Neuronal stem cell (in vitro differentiated cells): ENCODE data around the gene SOAT2.
A peak's percentile ranks its signal among the peaks of the same experiment; 100 is the strongest.

Experiments used
- DNase-seq: peaks from one replicate; pipeline ENCODE4 v3.0.0-alpha.2; 2013; ENCODE audit warnings: low spot score
- H2AFZ ChIP-seq: one replicate; pipeline ENCODE4 v1.6.1; 2013; ENCODE audit warnings: mild to moderate bottlenecking, low read length, inconsistent platforms
- H2AK5ac ChIP-seq: 2 replicates; pipeline ENCODE4 v1.6.1; 2013; ENCODE audit warnings: low read depth, mild to moderate bottlenecking, inconsistent platforms, low read length, moderate library complexity, mixed read lengths
- H2BK120ac ChIP-seq: 2 replicates; pipeline ENCODE4 v1.6.1; 2013; ENCODE audit warnings: low read depth, mild to moderate bottlenecking, inconsistent platforms, low read length, moderate library complexity, mixed read lengths
- H2BK12ac ChIP-seq: one replicate; pipeline ENCODE4 v1.6.1; 2013; ENCODE audit warnings: low read length, inconsistent platforms
- H2BK15ac ChIP-seq: 2 replicates; pipeline ENCODE4 v1.6.1; 2013; ENCODE audit warnings: mild to moderate bottlenecking, low read length, inconsistent platforms, mixed read lengths
- H2BK5ac ChIP-seq: one replicate; pipeline ENCODE4 v1.6.1; 2013; ENCODE audit warnings: inconsistent platforms, mild to moderate bottlenecking, low read length, moderate library complexity
- H3K14ac ChIP-seq: one replicate; pipeline ENCODE4 v1.6.1; 2013; ENCODE audit warnings: low read length, inconsistent platforms
- H3K18ac ChIP-seq: 2 replicates; pipeline ENCODE4 v1.6.1; 2013; ENCODE audit warnings: low read length, inconsistent platforms
- H3K23ac ChIP-seq: 2 replicates; pipeline ENCODE4 v1.6.1; 2013; ENCODE audit warnings: low read depth, mild to moderate bottlenecking, mixed read lengths, low read length, inconsistent platforms; ENCODE audit not compliant: poor library complexity
- H3K27ac ChIP-seq: replicated peaks from 3 replicates; pipeline ENCODE4 v1.5.1; 2013; ENCODE audit warnings: low read length, inconsistent platforms
- H3K27me3 ChIP-seq, 3 experiments: 2 replicates each; pipeline ENCODE4 v1.6.1; 2013; ENCODE audit warnings: low read length in 3 of 3, mild to moderate bottlenecking in 2 of 3, inconsistent platforms in 1 of 3, low read depth in 1 of 3, mixed read lengths in 1 of 3, moderate library complexity in 1 of 3; ENCODE audit not compliant: control insufficient read depth in 3 of 3, insufficient read depth in 3 of 3
- H3K36me3 ChIP-seq, 2 donors: replicated peaks in 1 of 2; 2 replicates each; pipeline ENCODE4 v1.6.1; 2013; ENCODE audit warnings: low read length in 2 of 2; ENCODE audit not compliant: control insufficient read depth in 2 of 2, insufficient read depth in 2 of 2
- H3K4ac ChIP-seq: 2 replicates; pipeline ENCODE4 v1.6.1; 2013; ENCODE audit warnings: inconsistent platforms, mild to moderate bottlenecking, low read length, moderate library complexity
- H3K4me1 ChIP-seq, 2 donors: 1 replicate in 1 of 2; 2 replicates in 1 of 2; pipeline ENCODE4 v1.6.1; 2013; ENCODE audit warnings: low read length in 2 of 2, low read depth in 1 of 2; ENCODE audit not compliant: control insufficient read depth in 2 of 2, insufficient read depth in 1 of 2
- H3K4me2 ChIP-seq: one replicate; pipeline ENCODE4 v1.6.1; 2013; ENCODE audit warnings: mild to moderate bottlenecking, low read length, inconsistent platforms; ENCODE audit not compliant: insufficient read depth, poor library complexity, severe bottlenecking
- H3K4me3 ChIP-seq, 2 donors: 2 replicates each; pipeline ENCODE4 v1.5.1; 2013; ENCODE audit warnings: low read length in 2 of 2, mild to moderate bottlenecking in 2 of 2, inconsistent platforms in 1 of 2, moderate library complexity in 1 of 2
- H3K79me1 ChIP-seq: one replicate; pipeline ENCODE4 v1.6.1; 2013; ENCODE audit warnings: low read depth, mild to moderate bottlenecking, inconsistent platforms, low read length, moderate library complexity
- H3K9ac ChIP-seq: one replicate; pipeline ENCODE4 v1.6.1; 2013; ENCODE audit warnings: mild to moderate bottlenecking, low read depth, low read length, inconsistent platforms; ENCODE audit not compliant: poor library complexity
- H3K9me3 ChIP-seq, 2 donors: replicated peaks in 1 of 2; 2 replicates each; pipeline versions ENCODE3 to v1.6.1; 2013; ENCODE audit warnings: low read length in 2 of 2, mild to moderate bottlenecking in 2 of 2, inconsistent platforms in 1 of 2, low read depth in 1 of 2, mixed read lengths in 1 of 2, moderate library complexity in 1 of 2; ENCODE audit not compliant: control insufficient read depth in 2 of 2, insufficient read depth in 1 of 2
- H4K8ac ChIP-seq: one replicate; pipeline ENCODE4 v1.6.1; 2013; ENCODE audit warnings: low read depth, mild to moderate bottlenecking, inconsistent platforms, low read length, moderate library complexity
- H4K91ac ChIP-seq: one replicate; pipeline ENCODE4 v1.6.1; 2013; ENCODE audit warnings: low read length, low read depth, mild to moderate bottlenecking, inconsistent platforms; ENCODE audit not compliant: poor library complexity
- WGBS, 2 donors: extraction: QIAGEN DNeasy Blood & Tissue Kit; methylation state at CpG; one replicate each; pipeline ENCODE4 v1.1.7; 2013; ENCODE audit warnings: missing lambda C conversion rate in 2 of 2, mixed read lengths in 1 of 2; ENCODE audit not compliant: insufficient read length in 2 of 2, insufficient replicate concordance in 1 of 2; ENCODE audit errors: extremely low coverage in 2 of 2; 5-methylcytosine and 5-hydroxymethylcytosine counted together

The SOAT2 gene

DNA sequence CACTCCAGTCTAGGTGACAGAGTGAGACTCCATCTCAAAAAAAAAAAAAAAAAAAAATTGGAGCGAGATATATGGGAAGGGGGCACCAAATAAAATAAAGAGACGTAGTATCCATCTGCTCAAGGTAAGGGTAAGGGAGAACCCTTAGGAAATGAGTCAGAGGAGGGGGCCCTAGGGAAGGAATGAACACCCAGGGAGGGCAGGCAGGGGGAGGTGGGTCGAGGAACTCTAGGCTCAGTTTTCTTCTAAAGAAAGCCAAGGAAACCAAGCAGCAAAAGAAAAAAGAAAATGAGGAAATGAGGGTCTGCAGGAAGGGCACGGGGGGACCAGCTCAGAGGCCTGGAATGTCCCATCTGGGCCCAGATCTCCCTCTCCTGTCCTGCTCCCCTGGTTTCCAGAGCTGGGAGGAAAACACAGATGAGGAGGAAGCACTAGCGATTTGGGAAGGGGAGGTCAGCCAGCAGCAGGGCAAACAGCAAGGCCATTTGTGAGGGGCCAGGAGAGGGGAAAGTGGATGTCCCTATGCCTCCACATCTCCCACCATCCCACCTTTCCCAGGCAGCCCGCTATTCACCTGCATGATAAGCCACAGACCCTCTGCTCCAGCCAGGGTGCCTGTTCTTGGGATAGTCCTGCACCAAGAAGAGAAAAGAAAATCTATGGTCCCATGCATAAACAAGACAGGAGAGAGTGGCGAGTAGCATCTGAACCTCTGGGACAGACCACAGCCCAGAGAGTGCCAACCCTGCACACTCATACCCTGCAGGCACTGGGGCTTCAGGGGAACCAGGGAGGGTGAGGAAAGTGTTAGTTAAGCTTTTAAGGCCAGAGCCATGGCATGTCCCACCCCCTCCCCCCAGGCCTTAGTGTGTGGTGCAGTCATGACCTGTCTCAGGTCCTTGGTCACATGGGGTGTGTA lies 36.0 kb upstream of the SOAT2 start:
- H3K9ac ChIP-seq, result peak overlapping the region; percentile 31
- H3K36me3 ChIP-seq, result peaks cover 3 to 6% of the 10 kb centered on the region in 2 donors
- H3K9me3 ChIP-seq, result no peaks in the 10 kb centered on the region
- H3K18ac ChIP-seq, result no peak overlapping the region
- no peak overlapping the region for H3K14ac ChIP-seq
- H2BK12ac ChIP-seq, result no peak overlapping the region
- H3K79me1 ChIP-seq, result no peaks in the 10 kb centered on the region
- no peak overlapping the region for H2BK15ac ChIP-seq
- no peak overlapping the region for H3K4me3 ChIP-seq
- H3K27me3 ChIP-seq, result no peaks in the 10 kb centered on the region
- H3K4me1 ChIP-seq, result peaks cover 5 to 13% of the 10 kb centered on the region in 2 donors
- no peak overlapping the region for H3K4ac ChIP-seq
- H2BK120ac ChIP-seq, result no peak overlapping the region
- H3K23ac ChIP-seq, result no peak overlapping the region
- H4K8ac ChIP-seq, result no peak overlapping the region
- H3K27ac ChIP-seq, result no peak overlapping the region
- no peak overlapping the region for H4K91ac ChIP-seq
- no peak overlapping the region for H3K4me2 ChIP-seq
- no CpG with 5 or more reads among the region's 7 CpGs for WGBS, 2 donors
- H2AFZ ChIP-seq, result no peak overlapping the region
- no peak overlapping the region for H2BK5ac ChIP-seq
- H2AK5ac ChIP-seq, result no peak overlapping the region
- no peak for DNase-seq

- H2BK15ac ChIP-seq, result no peak overlapping the region
- no peak overlapping the region for H3K18ac ChIP-seq
- H3K14ac ChIP-seq, result peak overlapping the region; percentile 11
- no peak overlapping the region for H3K4me3 ChIP-seq
- no peak overlapping the region for H2AFZ ChIP-seq
- no peak overlapping the region for H2BK120ac ChIP-seq
- H3K4me2 ChIP-seq, result no peak overlapping the region
- H2BK5ac ChIP-seq, result no peak overlapping the region
- peaks cover 12 to 18% of the 10 kb centered on the region in 2 donors for H3K4me1 ChIP-seq
- H3K79me1 ChIP-seq, result no peaks in the 10 kb centered on the region
- H2AK5ac ChIP-seq, result no peak overlapping the region
- peaks cover 3 to 6% of the 10 kb centered on the region in 2 donors for H3K36me3 ChIP-seq
- H3K4ac ChIP-seq, result no peak overlapping the region
- no peaks in the 10 kb centered on the region for H3K9me3 ChIP-seq
- no peak overlapping the region for H4K8ac ChIP-seq
- no peak overlapping the region for H3K9ac ChIP-seq
- no peaks in the 10 kb centered on the region for H3K27me3 ChIP-seq
- DNase-seq, result no peak
- H3K23ac ChIP-seq, result no peak overlapping the region
- H3K27ac ChIP-seq, result no peak overlapping the region
- no peak overlapping the region for H4K91ac ChIP-seq
- H2BK12ac ChIP-seq, result no peak overlapping the region
- whole genome bisulfite sequencing, 2 donors, result no CpG with 5 or more reads among the region's 13 CpGs
Observed at GRCh38 chr12:53067993-53068770, 35.1 kb upstream of the SOAT2 start.

GRCh38 chr12:53068811-53069585 lies 34.3 kb upstream of the SOAT2 start:
- Histone ChIP-seq H2AK5ac (no peak overlapping the region), H3K18ac (no peak overlapping the region), H3K4ac (no peak overlapping the region), H3K79me1 (no peaks in the 10 kb centered on the region), H3K4me1 (peaks cover 12 to 20% of the 10 kb centered on the region in 2 donors), H2BK12ac (no peak overlapping the region), H3K9me3 (no peaks in the 10 kb centered on the region), H2BK120ac (no peak overlapping the region), H3K36me3 (peaks cover 3 to 9% of the 10 kb centered on the region in 2 donors), H3K4me3 (no peak overlapping the region), H3K27ac (no peak overlapping the region), H2BK15ac (no peak overlapping the region), H4K8ac (no peak overlapping the region), H3K14ac (no peak overlapping the region), H2BK5ac (no peak overlapping the region), H2AFZ (no peak overlapping the region), H3K9ac (no peak overlapping the region), H4K91ac (no peak overlapping the region), H3K27me3 (no peaks in the 10 kb centered on the region), H3K23ac (peak overlapping the region; percentile 26), H3K4me2 (no peak overlapping the region)
- DNase-seq, result no peak
- WGBS, 2 donors, result no CpG with 5 or more reads among the region's 15 CpGs
